ENCODE results near the gene C14orf180.
"Not testable (repeated sequence)": the region's sequence is repeated elsewhere in the genome, so short reads cannot be mapped to it uniquely, and the experiment has no call there.

C14orf180 gene

GRCh38 chr14:104633276-104634137 is 53.9 kb downstream of the C14orf180 start:
- H3K36me3 ChIP-seq (ENCODE audit: control insufficient read depth in 5 of 5, insufficient read depth in 5 of 5, low read length in 5 of 5): no peaks in the 10 kb centered on the region
- no peak overlapping the region for H3K27ac ChIP-seq (ENCODE audit: low read depth, low read length)
- H3K9ac ChIP-seq (ENCODE audit: low read length in 5 of 5): no peak overlapping the region
- peaks cover 15 to 24% (median 18%) of the 10 kb centered on the region in 5 donors for H3K27me3 ChIP-seq (ENCODE audit: control insufficient read depth in 5 of 5, insufficient read depth in 4 of 5, low read length in 5 of 5)
- no peaks in the 10 kb centered on the region for H3K4me1 ChIP-seq (ENCODE audit: control insufficient read depth in 5 of 5, insufficient read depth in 5 of 5, low read length in 5 of 5)
- H3K9me3 ChIP-seq (ENCODE audit: control insufficient read depth in 5 of 5, low read length in 5 of 5): peaks cover 0 to 7% (median 6%) of the 10 kb centered on the region in 5 donors
- H3K4me3 ChIP-seq (ENCODE audit: low read depth in 1 of 5, low read length in 5 of 5): no peak overlapping the region

GRCh38 chr14:104634138-104634760 is 54.7 kb downstream of the C14orf180 start:
- no peaks in the 10 kb centered on the region for H3K4me1 ChIP-seq (ENCODE audit: control insufficient read depth in 5 of 5, insufficient read depth in 5 of 5, low read length in 5 of 5)
- H3K27ac ChIP-seq (ENCODE audit: low read depth, low read length): no peak overlapping the region
- H3K4me3 ChIP-seq (ENCODE audit: low read depth in 1 of 5, low read length in 5 of 5): no peak overlapping the region
- H3K27me3 ChIP-seq (ENCODE audit: control insufficient read depth in 5 of 5, insufficient read depth in 4 of 5, low read length in 5 of 5): peaks cover 21 to 26% (median 22%) of the 10 kb centered on the region in 5 donors
- H3K9ac ChIP-seq (ENCODE audit: low read length in 5 of 5): no peak overlapping the region
- no peaks in the 10 kb centered on the region for H3K36me3 ChIP-seq (ENCODE audit: control insufficient read depth in 5 of 5, insufficient read depth in 5 of 5, low read length in 5 of 5)
- peaks cover 0 to 3% (median 1%) of the 10 kb centered on the region in 5 donors for H3K9me3 ChIP-seq (ENCODE audit: control insufficient read depth in 5 of 5, low read length in 5 of 5)

DNA sequence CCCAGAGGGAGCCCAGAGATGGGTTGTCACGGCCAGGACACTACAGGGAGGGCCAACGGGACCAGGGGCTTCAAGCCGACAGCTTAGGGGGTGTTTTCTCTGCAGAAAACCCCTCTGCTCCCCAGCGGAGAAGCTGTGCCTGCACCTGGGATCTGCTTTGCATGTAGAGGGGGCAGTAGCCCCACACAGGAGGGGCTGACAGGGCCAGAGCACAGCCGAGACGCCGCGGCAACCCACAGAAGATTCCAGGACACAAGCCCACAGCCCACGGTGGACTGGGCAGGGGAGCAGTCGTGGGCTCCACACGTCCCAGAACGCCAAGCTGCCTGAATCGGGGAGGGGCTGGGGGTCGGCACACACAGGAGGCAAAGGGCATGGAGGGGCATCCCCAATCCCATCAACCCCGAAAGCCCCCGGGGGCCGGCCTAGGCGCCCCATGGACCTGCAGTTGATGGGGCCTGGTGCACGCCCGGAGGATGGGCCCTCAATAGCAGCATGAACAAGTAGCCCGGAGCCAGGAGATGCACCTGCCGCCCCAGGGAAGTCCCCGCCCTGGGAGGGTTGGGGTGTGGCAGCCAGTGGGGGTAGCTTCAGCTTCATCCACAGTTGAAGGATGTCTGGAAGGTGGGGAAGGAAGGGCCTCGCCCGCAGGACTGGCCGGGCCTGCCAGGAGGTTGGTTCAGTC is 55.5 kb downstream of the C14orf180 start:
- H3K27me3 ChIP-seq (ENCODE audit: control insufficient read depth in 5 of 5, insufficient read depth in 4 of 5, low read length in 5 of 5): peaks cover 21 to 31% (median 26%) of the 10 kb centered on the region in 5 donors
- no peak overlapping the region for H3K9ac ChIP-seq (ENCODE audit: low read length in 5 of 5)
- no peaks in the 10 kb centered on the region for H3K36me3 ChIP-seq (ENCODE audit: control insufficient read depth in 5 of 5, insufficient read depth in 5 of 5, low read length in 5 of 5)
- H3K4me1 ChIP-seq (ENCODE audit: control insufficient read depth in 5 of 5, insufficient read depth in 5 of 5, low read length in 5 of 5): peaks cover 0 to 4% (median 2%) of the 10 kb centered on the region in 5 donors
- no peaks in the 10 kb centered on the region for H3K9me3 ChIP-seq (ENCODE audit: control insufficient read depth in 5 of 5, low read length in 5 of 5)
- H3K4me3 ChIP-seq (ENCODE audit: low read depth in 1 of 5, low read length in 5 of 5): no peak overlapping the region
- no peak overlapping the region for H3K27ac ChIP-seq (ENCODE audit: low read depth, low read length)

GRCh38 chr14:104635717-104636116 is 56.2 kb downstream of the C14orf180 start:
- Histone ChIP-seq H3K4me1 (ENCODE audit: control insufficient read depth in 5 of 5, insufficient read depth in 5 of 5, low read length in 5 of 5) (peaks cover 0 to 8% (median 4%) of the 10 kb centered on the region in 5 donors), H3K27me3 (ENCODE audit: control insufficient read depth in 5 of 5, insufficient read depth in 4 of 5, low read length in 5 of 5) (peaks cover 21 to 36% (median 27%) of the 10 kb centered on the region in 5 donors), H3K9ac (ENCODE audit: low read length in 5 of 5) (no peak overlapping the region), H3K36me3 (ENCODE audit: control insufficient read depth in 5 of 5, insufficient read depth in 5 of 5, low read length in 5 of 5) (no peaks in the 10 kb centered on the region), H3K4me3 (ENCODE audit: low read depth in 1 of 5, low read length in 5 of 5) (no peak overlapping the region), H3K9me3 (ENCODE audit: control insufficient read depth in 5 of 5, low read length in 5 of 5) (no peaks in the 10 kb centered on the region), H3K27ac (ENCODE audit: low read depth, low read length) (no peak overlapping the region)

GRCh38 chr14:104636131-104636530 is 56.6 kb downstream of the C14orf180 start:
- no peak overlapping the region for H3K4me3 ChIP-seq (ENCODE audit: low read depth in 1 of 5, low read length in 5 of 5)
- no peak overlapping the region for H3K27ac ChIP-seq (ENCODE audit: low read depth, low read length)
- peaks cover 0 to 8% (median 4%) of the 10 kb centered on the region in 5 donors for H3K4me1 ChIP-seq (ENCODE audit: control insufficient read depth in 5 of 5, insufficient read depth in 5 of 5, low read length in 5 of 5)
- H3K9ac ChIP-seq (ENCODE audit: low read length in 5 of 5): no peak overlapping the region
- peaks cover 21 to 36% (median 27%) of the 10 kb centered on the region in 5 donors for H3K27me3 ChIP-seq (ENCODE audit: control insufficient read depth in 5 of 5, insufficient read depth in 4 of 5, low read length in 5 of 5)
- no peaks in the 10 kb centered on the region for H3K9me3 ChIP-seq (ENCODE audit: control insufficient read depth in 5 of 5, low read length in 5 of 5)
- no peaks in the 10 kb centered on the region for H3K36me3 ChIP-seq (ENCODE audit: control insufficient read depth in 5 of 5, insufficient read depth in 5 of 5, low read length in 5 of 5)

DNA sequence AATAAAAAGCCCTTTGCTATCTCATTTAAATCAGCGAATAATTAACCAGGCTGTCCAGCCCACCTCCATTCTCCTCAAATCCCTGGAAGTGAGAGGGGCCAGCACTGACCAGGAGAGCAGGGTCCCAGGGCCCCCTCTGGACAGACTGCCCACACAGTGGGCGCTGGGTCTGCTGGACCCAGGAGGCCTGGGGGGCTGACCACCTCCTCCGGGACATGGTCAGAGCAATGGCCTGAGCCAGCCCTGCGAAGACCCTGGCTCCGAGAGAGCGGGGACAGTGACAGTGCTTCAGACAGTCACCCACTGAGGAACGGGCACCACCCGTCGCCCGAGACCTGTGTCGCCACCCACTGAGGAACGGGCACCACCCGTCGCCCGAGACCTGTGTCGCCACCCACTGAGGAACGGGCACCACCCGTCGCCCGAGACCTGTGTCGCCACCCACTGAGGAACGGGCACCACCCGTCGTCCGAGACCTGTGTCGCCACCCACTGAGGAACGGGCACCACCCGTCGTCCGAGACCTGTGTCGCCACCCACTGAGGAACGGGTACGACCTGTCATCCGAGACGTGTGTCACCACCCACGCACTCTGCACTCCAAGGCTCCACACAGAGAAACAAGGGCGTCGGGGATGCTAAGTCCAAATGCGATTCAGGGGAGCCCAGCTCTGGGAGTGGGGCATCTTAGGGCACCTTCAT is 57.4 kb downstream of the C14orf180 start:
- not testable (repeated sequence) for H3K4me3 ChIP-seq (ENCODE audit: low read depth in 1 of 5, low read length in 5 of 5); H3K9ac ChIP-seq (ENCODE audit: low read length in 5 of 5); H3K9me3 ChIP-seq (ENCODE audit: control insufficient read depth in 5 of 5, low read length in 5 of 5); H3K36me3 ChIP-seq (ENCODE audit: control insufficient read depth in 5 of 5, insufficient read depth in 5 of 5, low read length in 5 of 5); H3K27ac ChIP-seq (ENCODE audit: low read depth, low read length)
- H3K4me1 ChIP-seq (ENCODE audit: control insufficient read depth in 5 of 5, insufficient read depth in 5 of 5, low read length in 5 of 5): peaks cover 0 to 13% (median 4%) of the 10 kb centered on the region in 5 donors
- peaks cover 21 to 38% (median 27%) of the 10 kb centered on the region in 5 donors for H3K27me3 ChIP-seq (ENCODE audit: control insufficient read depth in 5 of 5, insufficient read depth in 4 of 5, low read length in 5 of 5)

- peaks cover 21 to 38% (median 27%) of the 10 kb centered on the region in 5 donors for H3K27me3 ChIP-seq (ENCODE audit: control insufficient read depth in 5 of 5, insufficient read depth in 4 of 5, low read length in 5 of 5)
- no peak overlapping the region for H3K9ac ChIP-seq (ENCODE audit: low read length in 5 of 5)
- H3K27ac ChIP-seq (ENCODE audit: low read depth, low read length): no peak overlapping the region
- no peaks in the 10 kb centered on the region for H3K36me3 ChIP-seq (ENCODE audit: control insufficient read depth in 5 of 5, insufficient read depth in 5 of 5, low read length in 5 of 5)
- peaks cover 0 to 19% (median 4%) of the 10 kb centered on the region in 5 donors for H3K4me1 ChIP-seq (ENCODE audit: control insufficient read depth in 5 of 5, insufficient read depth in 5 of 5, low read length in 5 of 5)
- no peak overlapping the region for H3K4me3 ChIP-seq (ENCODE audit: low read depth in 1 of 5, low read length in 5 of 5)
- no peaks in the 10 kb centered on the region for H3K9me3 ChIP-seq (ENCODE audit: control insufficient read depth in 5 of 5, low read length in 5 of 5)
Observed at GRCh38 chr14:104637546-104638003, 58.0 kb downstream of the C14orf180 start.

DNA sequence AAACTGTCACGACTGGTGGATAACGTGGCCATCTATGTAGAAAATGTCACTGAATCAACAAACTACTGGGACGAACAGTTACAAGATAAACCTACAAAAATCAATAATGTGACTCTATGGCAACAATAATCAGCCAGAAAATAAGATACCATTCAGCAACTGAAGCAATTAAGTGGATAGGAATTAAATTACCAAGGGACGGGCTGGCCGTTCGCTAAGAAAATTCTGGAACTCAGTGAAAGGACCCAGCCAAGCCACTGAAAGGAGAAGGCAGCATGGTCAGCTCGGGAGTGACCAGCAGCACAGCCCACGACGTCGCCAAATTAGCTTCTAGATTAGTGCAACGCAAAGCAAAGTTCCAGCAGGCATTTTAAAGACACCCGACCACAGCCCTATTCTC is 58.6 kb downstream of the C14orf180 start:
- no peak overlapping the region for H3K9ac ChIP-seq (ENCODE audit: low read length in 5 of 5)
- peaks cover 0 to 19% (median 4%) of the 10 kb centered on the region in 5 donors for H3K4me1 ChIP-seq (ENCODE audit: control insufficient read depth in 5 of 5, insufficient read depth in 5 of 5, low read length in 5 of 5)
- H3K27me3 ChIP-seq (ENCODE audit: control insufficient read depth in 5 of 5, insufficient read depth in 4 of 5, low read length in 5 of 5): peaks cover 20 to 38% (median 25%) of the 10 kb centered on the region in 5 donors
- H3K27ac ChIP-seq (ENCODE audit: low read depth, low read length): no peak overlapping the region
- H3K36me3 ChIP-seq (ENCODE audit: control insufficient read depth in 5 of 5, insufficient read depth in 5 of 5, low read length in 5 of 5): no peaks in the 10 kb centered on the region
- H3K9me3 ChIP-seq (ENCODE audit: control insufficient read depth in 5 of 5, low read length in 5 of 5): no peaks in the 10 kb centered on the region
- no peak overlapping the region for H3K4me3 ChIP-seq (ENCODE audit: low read depth in 1 of 5, low read length in 5 of 5)

DNA sequence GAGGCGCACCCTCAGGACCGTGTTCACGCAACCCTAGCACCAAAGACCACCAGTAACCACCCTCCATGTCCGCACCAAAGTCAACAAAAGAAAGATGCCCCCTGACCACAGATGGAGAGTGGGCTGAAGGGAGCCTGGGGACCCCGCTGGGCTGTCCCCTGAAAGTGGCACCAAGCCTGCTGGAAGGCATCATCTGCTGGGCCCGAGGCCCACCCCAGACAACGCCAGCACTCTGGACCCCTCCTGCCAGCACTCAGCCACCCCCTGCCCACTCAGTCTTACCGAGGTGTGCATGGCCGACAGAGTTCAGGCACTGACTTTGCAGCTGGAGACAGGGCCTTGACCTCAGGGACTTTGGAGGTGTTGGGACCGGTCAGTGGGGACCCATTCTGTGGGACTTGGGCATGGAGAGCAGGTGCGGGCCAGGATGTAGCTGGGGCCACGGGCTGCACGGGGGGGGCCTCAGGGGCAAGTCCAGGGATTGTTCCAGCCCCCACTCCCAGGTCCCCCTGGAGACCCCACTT is 59.4 kb downstream of the C14orf180 start:
- Histone ChIP-seq H3K27ac (ENCODE audit: low read depth, low read length) (no peak overlapping the region), H3K9ac (ENCODE audit: low read length in 5 of 5) (no peak overlapping the region), H3K4me3 (ENCODE audit: low read depth in 1 of 5, low read length in 5 of 5) (no peak overlapping the region), H3K9me3 (ENCODE audit: control insufficient read depth in 5 of 5, low read length in 5 of 5) (no peaks in the 10 kb centered on the region), H3K36me3 (ENCODE audit: control insufficient read depth in 5 of 5, insufficient read depth in 5 of 5, low read length in 5 of 5) (no peaks in the 10 kb centered on the region), H3K27me3 (ENCODE audit: control insufficient read depth in 5 of 5, insufficient read depth in 4 of 5, low read length in 5 of 5) (peaks cover 17 to 38% (median 23%) of the 10 kb centered on the region in 5 donors), H3K4me1 (ENCODE audit: control insufficient read depth in 5 of 5, insufficient read depth in 5 of 5, low read length in 5 of 5) (peaks cover 0 to 19% (median 5%) of the 10 kb centered on the region in 5 donors)

Measured in subcutaneous abdominal adipose tissue (tissue), 5 donors.